HepG2 (cell line): ENCODE data around the gene NPB. TPM values are rescaled to one million over a fixed set of nuclear protein-coding genes. Genes with fewer than 3 reads are reported as not detected.
A peak's percentile ranks its signal among the peaks of the same experiment; 100 is the strongest.

Experiments used
- ATF1 ChIP-seq: IDR thresholded peaks from 2 replicates; pipeline ENCODE4 v1.6.1; 2016; ENCODE audit warnings: mild to moderate bottlenecking, control low read depth
- DMAP1 ChIP-seq: IDR thresholded peaks from 2 replicates; pipeline ENCODE4 v1.6.1; 2016
- ETV5 ChIP-seq: IDR thresholded peaks from 2 replicates; pipeline ENCODE4 v1.6.1; 2018; ENCODE audit warnings: missing biosample characterization, missing genetic modification reagents, inconsistent platforms, borderline replicate concordance
- ETV6 ChIP-seq: sonication (generic); formaldehyde crosslinking; conservative IDR thresholded peaks from 2 replicates; pipeline ENCODE4 v1.4.0; 2020; ENCODE audit warnings: missing genetic modification reagents
- HNRNPLL ChIP-seq: fragments of 200-400 bp; formaldehyde crosslinking; IDR thresholded peaks from 2 replicates; pipeline ENCODE4 v1.6.1; 2017; ENCODE audit warnings: mild to moderate bottlenecking, low read depth, low read length; ENCODE audit not compliant: poor library complexity, severe bottlenecking
- HOXD1 ChIP-seq: sonication (generic); formaldehyde crosslinking; IDR thresholded peaks from 2 replicates; pipeline ENCODE4 v1.5.0; 2020; ENCODE audit warnings: missing genetic modification reagents
- ISX ChIP-seq: sonication (generic); formaldehyde crosslinking; conservative IDR thresholded peaks from 2 replicates; pipeline ENCODE4 v1.5.0; 2020; ENCODE audit warnings: missing genetic modification reagents
- KAT8 ChIP-seq: IDR thresholded peaks from 2 replicates; pipeline ENCODE4 v1.6.1; 2016; ENCODE audit warnings: missing genetic modification reagents, missing compliant biosample characterization
- MLLT10 ChIP-seq: sonication (generic); formaldehyde crosslinking; IDR thresholded peaks from 2 replicates; pipeline ENCODE4 v1.4.0; 2020; ENCODE audit warnings: missing genetic modification reagents
- MXI1 ChIP-seq: IDR thresholded peaks from 3 replicates; pipeline ENCODE4 v1.6.1; 2012; ENCODE audit warnings: low read depth, low read length, inconsistent platforms, borderline replicate concordance
- RFXAP ChIP-seq: sonication (generic); formaldehyde crosslinking; IDR thresholded peaks from 2 replicates; pipeline ENCODE4 v1.4.0; 2020; ENCODE audit warnings: missing genetic modification reagents, borderline replicate concordance
- SP4 ChIP-seq: sonication (generic); formaldehyde crosslinking; IDR thresholded peaks from 2 replicates; pipeline ENCODE4 v1.8.1; 2023; ENCODE audit warnings: mild to moderate bottlenecking, missing genetic modification reagents
- TBX2 ChIP-seq: sonication (generic); formaldehyde crosslinking; IDR thresholded peaks from 2 replicates; pipeline ENCODE4 v1.5.0; 2020; ENCODE audit warnings: missing genetic modification reagents, mild to moderate bottlenecking, borderline replicate concordance
- ZBTB3 ChIP-seq: sonication (generic); formaldehyde crosslinking; IDR thresholded peaks from 2 replicates; pipeline ENCODE4 v1.4.0; 2020; ENCODE audit warnings: low read depth, mild to moderate bottlenecking, moderate library complexity, missing genetic modification reagents, borderline replicate concordance
- ZMAT3 ChIP-seq: sonication (generic); formaldehyde crosslinking; conservative IDR thresholded peaks from 2 replicates; pipeline ENCODE4 v1.7.0; 2021; ENCODE audit warnings: missing genetic modification reagents
- ZNF180 ChIP-seq: sonication (generic); formaldehyde crosslinking; IDR thresholded peaks from 2 replicates; pipeline ENCODE4 v1.4.0; 2020; ENCODE audit warnings: low read depth, missing genetic modification reagents, borderline replicate concordance
- ZNF766 ChIP-seq: sonication (generic); formaldehyde crosslinking; IDR thresholded peaks from 2 replicates; pipeline ENCODE4 v1.5.0; 2020; ENCODE audit warnings: missing genetic modification reagents, borderline replicate concordance
- polyA plus RNA-seq, 8 experiments: library from polyadenylated mRNA; depleted of rRNA in 3 of 8; stranded (reverse) in 7 of 8; unstranded in 1 of 8; fragments of >200 nt; fragmentation: Illumina TruSeq in 4 of 8; extraction: Trizol in 4 of 8; gene quantifications; 2 replicates each; pipeline versions ENCODE4 v1.2.1 to v1.2.3, GENCODE V29; 2011 to 2016; ENCODE audit warnings: low read depth in 4 of 8, missing spikeins in 1 of 8, mixed read lengths in 1 of 8; ENCODE audit not compliant: insufficient read depth in 1 of 8
- total RNA-seq, 5 experiments: library from RNA; depleted of rRNA; stranded (reverse); fragments of >200 nt; fragmentation: Illumina TruSeq; extraction: Trizol; gene quantifications; 2 replicates each; pipeline ENCODE4 v1.2.3, GENCODE V29; 2016; ENCODE audit warnings: low read depth in 1 of 5
- TF ChIP-seq, protein P1 (sequence below): sonication (generic); formaldehyde crosslinking; IDR thresholded peaks from 2 replicates; pipeline ENCODE4 v1.5.1; 2020; ENCODE audit warnings: mild to moderate bottlenecking, missing genetic modification reagents, borderline replicate concordance
- TF ChIP-seq, protein P2 (sequence below): sonication (generic); formaldehyde crosslinking; IDR thresholded peaks from 2 replicates; pipeline ENCODE4 v1.5.1; 2020; ENCODE audit warnings: mild to moderate bottlenecking, missing genetic modification reagents, borderline replicate concordance
- TF ChIP-seq, protein P3 (sequence below): sonication (generic); formaldehyde crosslinking; IDR thresholded peaks from 2 replicates; pipeline ENCODE4 v1.5.1; 2020; ENCODE audit warnings: mild to moderate bottlenecking, missing genetic modification reagents

The NPB gene
- total and polyA plus RNA-seq, 2 of the 13 experiments (the other 11 are each of a cell fraction or from before 2014, with no cell fraction given), result 0.11 to 0.93 TPM

DNA sequence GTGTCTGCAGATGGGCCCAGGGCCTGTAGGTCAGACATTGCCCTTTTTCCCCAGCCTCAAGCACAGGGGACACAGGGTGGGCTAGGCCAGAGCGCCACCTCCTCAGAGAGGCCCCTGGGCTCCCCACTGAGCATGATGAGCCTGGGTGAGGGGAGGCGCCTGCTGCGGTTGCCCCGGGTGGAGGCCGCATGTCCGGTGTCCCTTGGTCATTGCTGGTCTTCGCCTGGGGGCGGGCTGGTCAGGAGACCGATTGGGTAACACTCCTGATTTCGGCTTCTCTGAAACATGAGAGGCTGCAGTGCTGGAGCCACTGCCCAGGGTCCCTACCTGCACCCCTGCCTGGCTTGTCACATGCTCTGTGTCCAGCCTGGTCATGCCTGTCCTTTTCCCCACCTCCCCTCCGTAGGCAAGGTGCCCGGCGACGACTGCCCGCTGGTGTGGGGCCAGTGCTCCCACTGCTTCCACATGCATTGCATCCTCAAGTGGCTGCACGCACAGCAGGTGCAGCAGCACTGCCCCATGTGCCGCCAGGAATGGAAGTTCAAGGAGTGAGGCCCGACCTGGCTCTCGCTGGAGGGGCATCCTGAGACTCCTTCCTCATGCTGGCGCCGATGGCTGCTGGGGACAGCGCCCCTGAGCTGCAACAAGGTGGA lies 2.4 kb upstream of the NPB start (continued):
- TF ChIP-seq, protein P1, sequence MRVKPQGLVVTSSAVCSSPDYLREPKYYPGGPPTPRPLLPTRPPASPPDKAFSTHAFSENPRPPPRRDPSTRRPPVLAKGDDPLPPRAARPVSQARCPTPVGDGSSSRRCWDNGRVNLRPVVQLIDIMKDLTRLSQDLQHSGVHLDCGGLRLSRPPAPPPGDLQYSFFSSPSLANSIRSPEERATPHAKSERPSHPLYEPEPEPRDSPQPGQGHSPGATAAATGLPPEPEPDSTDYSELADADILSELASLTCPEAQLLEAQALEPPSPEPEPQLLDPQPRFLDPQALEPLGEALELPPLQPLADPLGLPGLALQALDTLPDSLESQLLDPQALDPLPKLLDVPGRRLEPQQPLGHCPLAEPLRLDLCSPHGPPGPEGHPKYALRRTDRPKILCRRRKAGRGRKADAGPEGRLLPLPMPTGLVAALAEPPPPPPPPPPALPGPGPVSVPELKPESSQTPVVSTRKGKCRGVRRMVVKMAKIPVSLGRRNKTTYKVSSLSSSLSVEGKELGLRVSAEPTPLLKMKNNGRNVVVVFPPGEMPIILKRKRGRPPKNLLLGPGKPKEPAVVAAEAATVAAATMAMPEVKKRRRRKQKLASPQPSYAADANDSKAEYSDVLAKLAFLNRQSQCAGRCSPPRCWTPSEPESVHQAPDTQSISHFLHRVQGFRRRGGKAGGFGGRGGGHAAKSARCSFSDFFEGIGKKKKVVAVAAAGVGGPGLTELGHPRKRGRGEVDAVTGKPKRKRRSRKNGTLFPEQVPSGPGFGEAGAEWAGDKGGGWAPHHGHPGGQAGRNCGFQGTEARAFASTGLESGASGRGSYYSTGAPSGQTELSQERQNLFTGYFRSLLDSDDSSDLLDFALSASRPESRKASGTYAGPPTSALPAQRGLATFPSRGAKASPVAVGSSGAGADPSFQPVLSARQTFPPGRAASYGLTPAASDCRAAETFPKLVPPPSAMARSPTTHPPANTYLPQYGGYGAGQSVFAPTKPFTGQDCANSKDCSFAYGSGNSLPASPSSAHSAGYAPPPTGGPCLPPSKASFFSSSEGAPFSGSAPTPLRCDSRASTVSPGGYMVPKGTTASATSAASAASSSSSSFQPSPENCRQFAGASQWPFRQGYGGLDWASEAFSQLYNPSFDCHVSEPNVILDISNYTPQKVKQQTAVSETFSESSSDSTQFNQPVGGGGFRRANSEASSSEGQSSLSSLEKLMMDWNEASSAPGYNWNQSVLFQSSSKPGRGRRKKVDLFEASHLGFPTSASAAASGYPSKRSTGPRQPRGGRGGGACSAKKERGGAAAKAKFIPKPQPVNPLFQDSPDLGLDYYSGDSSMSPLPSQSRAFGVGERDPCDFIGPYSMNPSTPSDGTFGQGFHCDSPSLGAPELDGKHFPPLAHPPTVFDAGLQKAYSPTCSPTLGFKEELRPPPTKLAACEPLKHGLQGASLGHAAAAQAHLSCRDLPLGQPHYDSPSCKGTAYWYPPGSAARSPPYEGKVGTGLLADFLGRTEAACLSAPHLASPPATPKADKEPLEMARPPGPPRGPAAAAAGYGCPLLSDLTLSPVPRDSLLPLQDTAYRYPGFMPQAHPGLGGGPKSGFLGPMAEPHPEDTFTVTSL, result no peak
- TF ChIP-seq KAT8, result no peak
- TF ChIP-seq ZNF766 (CRISPR knock-in tag), result no peak
- TF ChIP-seq MLLT10 (CRISPR knock-in tag), result no peak
- peak; percentile 42; the same call in 1 of the 2 replicates for TF ChIP-seq SP4 (CRISPR knock-in tag)
- no peak for TF ChIP-seq ISX (CRISPR knock-in tag)
- no peak for TF ChIP-seq ZBTB3 (CRISPR knock-in tag)
- no peak for TF ChIP-seq HNRNPLL
- no peak for TF ChIP-seq ETV5 (CRISPR knock-in tag)
- TF ChIP-seq DMAP1 (CRISPR knock-in tag), result no peak
- TF ChIP-seq, protein P2, sequence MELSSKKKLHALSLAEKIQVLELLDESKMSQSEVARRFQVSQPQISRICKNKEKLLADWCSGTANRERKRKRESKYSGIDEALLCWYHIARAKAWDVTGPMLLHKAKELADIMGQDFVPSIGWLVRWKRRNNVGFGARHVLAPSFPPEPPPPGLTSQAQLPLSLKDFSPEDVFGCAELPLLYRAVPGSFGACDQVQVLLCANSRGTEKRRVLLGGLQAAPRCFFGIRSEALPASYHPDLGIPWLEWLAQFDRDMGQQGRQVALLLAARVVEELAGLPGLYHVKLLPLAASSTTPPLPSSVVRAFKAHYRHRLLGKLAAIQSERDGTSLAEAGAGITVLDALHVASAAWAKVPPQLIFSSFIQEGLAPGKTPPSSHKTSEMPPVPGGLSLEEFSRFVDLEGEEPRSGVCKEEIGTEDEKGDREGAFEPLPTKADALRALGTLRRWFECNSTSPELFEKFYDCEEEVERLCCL, result no peak
- TF ChIP-seq, protein P3, sequence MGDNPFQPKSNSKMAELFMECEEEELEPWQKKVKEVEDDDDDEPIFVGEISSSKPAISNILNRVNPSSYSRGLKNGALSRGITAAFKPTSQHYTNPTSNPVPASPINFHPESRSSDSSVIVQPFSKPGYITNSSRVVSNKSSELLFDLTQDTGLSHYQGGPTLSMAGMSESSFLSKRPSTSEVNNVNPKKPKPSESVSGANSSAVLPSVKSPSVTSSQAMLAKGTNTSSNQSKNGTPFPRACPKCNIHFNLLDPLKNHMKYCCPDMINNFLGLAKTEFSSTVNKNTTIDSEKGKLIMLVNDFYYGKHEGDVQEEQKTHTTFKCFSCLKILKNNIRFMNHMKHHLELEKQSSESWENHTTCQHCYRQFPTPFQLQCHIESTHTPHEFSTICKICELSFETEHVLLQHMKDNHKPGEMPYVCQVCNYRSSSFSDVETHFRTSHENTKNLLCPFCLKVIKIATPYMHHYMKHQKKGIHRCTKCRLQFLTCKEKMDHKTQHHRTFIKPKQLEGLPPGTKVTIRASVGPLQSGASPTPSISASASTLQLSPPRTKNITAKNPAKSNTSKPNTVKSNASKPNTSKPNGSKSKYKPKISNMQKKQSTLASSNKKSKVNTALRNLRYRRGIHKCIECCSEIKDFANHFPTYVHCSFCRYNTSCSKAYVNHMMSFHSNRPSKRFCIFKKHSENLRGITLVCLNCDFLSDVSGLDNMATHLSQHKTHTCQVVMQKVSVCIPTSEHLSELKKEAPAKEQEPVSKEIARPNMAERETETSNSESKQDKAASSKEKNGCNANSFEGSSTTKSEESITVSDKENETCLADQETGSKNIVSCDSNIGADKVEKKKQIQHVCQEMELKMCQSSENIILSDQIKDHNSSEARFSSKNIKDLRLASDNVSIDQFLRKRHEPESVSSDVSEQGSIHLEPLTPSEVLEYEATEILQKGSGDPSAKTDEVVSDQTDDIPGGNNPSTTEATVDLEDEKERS, result no peak
- no peak for TF ChIP-seq RFXAP (CRISPR knock-in tag)
- TF ChIP-seq ZNF180 (CRISPR knock-in tag), result no peak
- no peak for TF ChIP-seq ATF1 (CRISPR knock-in tag)
- TF ChIP-seq ZMAT3, result no peak
- no peak for TF ChIP-seq ETV6 (CRISPR knock-in tag)
- no peak for TF ChIP-seq TBX2 (CRISPR knock-in tag)
- TF ChIP-seq HOXD1 (CRISPR knock-in tag), result no peak
- no peak for TF ChIP-seq MXI1
